ENCODE data around the gene WNK2. TPM values are rescaled to one million over a fixed set of nuclear protein-coding genes. Genes with fewer than 3 reads are reported as not detected.

The WNK2 gene
- total RNA-seq, 1 experiment from 2014 or later: 69.4 TPM

DNA sequence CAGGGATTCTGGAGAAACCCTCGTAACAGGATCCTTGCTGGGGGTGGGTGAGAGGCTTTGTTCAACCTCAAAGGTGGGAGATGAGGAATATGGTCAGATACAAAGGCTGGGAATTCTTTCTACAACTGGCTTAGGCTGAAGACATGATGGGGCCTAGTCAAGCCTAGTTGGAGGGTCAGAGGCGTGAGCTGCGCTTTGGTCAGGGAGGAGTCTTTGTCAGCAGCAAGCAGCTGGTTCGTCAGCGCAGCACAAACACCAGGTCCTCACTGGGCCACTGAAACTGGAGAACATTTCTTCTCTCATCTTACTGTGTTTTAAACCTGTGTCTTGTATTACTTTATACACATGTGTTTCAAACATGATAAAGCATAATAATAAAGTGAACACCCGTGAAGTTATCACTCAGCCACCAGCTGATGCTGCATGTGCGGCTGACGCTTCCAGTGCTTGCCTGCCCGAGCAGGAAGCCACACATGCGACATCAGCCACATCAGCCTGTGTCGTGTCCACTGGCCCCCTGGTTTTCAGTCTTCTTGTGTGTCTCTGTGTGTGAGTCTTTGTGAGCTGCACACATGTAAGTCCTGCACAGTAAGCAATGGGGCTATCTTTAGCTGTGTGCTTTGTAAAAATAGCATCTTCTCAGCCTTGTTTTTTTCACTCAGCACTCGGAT, 81.5 kb downstream of the WNK2 start:
- no peak overlapping the region for H2AFZ ChIP-seq (ENCODE audit: low read length)

More for the DNA sequence above, 81.5 kb downstream of the WNK2 start:
- Histone ChIP-seq H3K79me2 (ENCODE audit: insufficient read depth, low read length) (no peaks in the 10 kb centered on the region), H4K8ac (replicated peaks; ENCODE audit: insufficient read length, low read depth, low read length) (no peak overlapping the region), H2AK5ac (ENCODE audit: insufficient read length, low read length) (no peak overlapping the region), H3K23me2 (ENCODE audit: insufficient read length, low read depth, low read length, poor library complexity, severe bottlenecking) (no peaks in the 10 kb centered on the region), H4K20me1 (ENCODE audit: control insufficient read depth, insufficient read depth, insufficient read length) (no peaks in the 10 kb centered on the region), H3K27ac (ENCODE audit: insufficient read length, low read depth, low read length) (no peak overlapping the region), H3K79me1 (ENCODE audit: insufficient read depth, low read depth, low read length, poor library complexity, severe bottlenecking) (no peaks in the 10 kb centered on the region), H2BK12ac (ENCODE audit: insufficient read length, low read depth, low read length) (no peak overlapping the region), H3K9me3 (ENCODE audit: control insufficient read depth, low read depth, low read length) (no peaks in the 10 kb centered on the region), H3K27me3 (ENCODE audit: insufficient read depth, low read length) (no peaks in the 10 kb centered on the region), H3K4ac (ENCODE audit: low read depth, low read length) (no peak overlapping the region), H3K4me2 (ENCODE audit: insufficient read depth, insufficient read length, low read length) (no peak overlapping the region), H3K23ac (ENCODE audit: insufficient read length, low read depth, low read length) (no peak overlapping the region), H2BK15ac (ENCODE audit: low read depth, low read length) (no peak overlapping the region), H4K91ac (ENCODE audit: insufficient read length, low read depth, low read length) (no peak overlapping the region), H3K14ac (ENCODE audit: insufficient read depth, low read length) (no peak overlapping the region), H3K9ac (ENCODE audit: extremely low read depth, insufficient read length, low read length) (no peak overlapping the region), H2BK120ac (ENCODE audit: low read depth, low read length, poor library complexity, severe bottlenecking) (no peak overlapping the region), H2BK5ac (ENCODE audit: insufficient read length, low read length) (no peak overlapping the region), H4K5ac (ENCODE audit: insufficient read length, low read depth, low read length) (no peak overlapping the region), H3T11ph (ENCODE audit: low read length) (no peak overlapping the region), H3K4me1 (ENCODE audit: insufficient read depth, low read length) (no peaks in the 10 kb centered on the region), H2BK20ac (ENCODE audit: low read depth, low read length, poor library complexity, severe bottlenecking) (no peak overlapping the region), H3K56ac (ENCODE audit: insufficient read length, low read depth, low read length) (no peak overlapping the region), H3K18ac (ENCODE audit: insufficient read length, low read depth, low read length) (no peak overlapping the region)
- Mint-ChIP-seq H3K27ac (0 out of 7 replicates have a peak overlapping the region, but pooled peaks of 1 of the 3 experiments have one; percentile 73), H3K9me3 (no peaks in the 10 kb centered on the region), H3K4me1 (0 out of 4 replicates have a peak, but pooled peaks cover 0 to 7% of the 10 kb centered on the region in 2 experiments), H3K4me3 (no peak overlapping the region), H3K36me3 (ENCODE audit: insufficient read depth in 1 of 3, low read depth in 3 of 3) (peaks cover 21 to 30% (median 28%) of the 10 kb centered on the region in 3 experiments), H3K27me3 (ENCODE audit: low read depth) (no peaks in the 10 kb centered on the region; the same call in 1 of the 2 replicates)
- TF ChIP-seq, protein P1, sequence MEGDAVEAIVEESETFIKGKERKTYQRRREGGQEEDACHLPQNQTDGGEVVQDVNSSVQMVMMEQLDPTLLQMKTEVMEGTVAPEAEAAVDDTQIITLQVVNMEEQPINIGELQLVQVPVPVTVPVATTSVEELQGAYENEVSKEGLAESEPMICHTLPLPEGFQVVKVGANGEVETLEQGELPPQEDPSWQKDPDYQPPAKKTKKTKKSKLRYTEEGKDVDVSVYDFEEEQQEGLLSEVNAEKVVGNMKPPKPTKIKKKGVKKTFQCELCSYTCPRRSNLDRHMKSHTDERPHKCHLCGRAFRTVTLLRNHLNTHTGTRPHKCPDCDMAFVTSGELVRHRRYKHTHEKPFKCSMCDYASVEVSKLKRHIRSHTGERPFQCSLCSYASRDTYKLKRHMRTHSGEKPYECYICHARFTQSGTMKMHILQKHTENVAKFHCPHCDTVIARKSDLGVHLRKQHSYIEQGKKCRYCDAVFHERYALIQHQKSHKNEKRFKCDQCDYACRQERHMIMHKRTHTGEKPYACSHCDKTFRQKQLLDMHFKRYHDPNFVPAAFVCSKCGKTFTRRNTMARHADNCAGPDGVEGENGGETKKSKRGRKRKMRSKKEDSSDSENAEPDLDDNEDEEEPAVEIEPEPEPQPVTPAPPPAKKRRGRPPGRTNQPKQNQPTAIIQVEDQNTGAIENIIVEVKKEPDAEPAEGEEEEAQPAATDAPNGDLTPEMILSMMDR (conservative IDR thresholded peaks at IDR 0.05): no peak
- no CpG with 5 or more reads among the region's 12 CpGs for WGBS (ENCODE audit: extremely low coverage, insufficient read length, low lambda C conversion rate)
- no peak for DNase-seq

Measured in H9 (cell line).